GM10266 (cell line): Measurements from ENCODE around the gene C10orf67.

ENCODE experiments used
- DNase-seq: peaks from one replicate; pipeline ENCODE4 v3.0.0; 2012; ENCODE audit errors: extremely low spot score
- TF ChIP-seq, protein P1 (sequence below): IDR thresholded peaks from 2 replicates; pipeline ENCODE4 v1.5.1; 2012; ENCODE audit warnings: mild to moderate bottlenecking, low read depth; ENCODE audit not compliant: control insufficient read depth, insufficient read depth; ENCODE audit errors: missing control alignments

Gene C10orf67

DNA sequence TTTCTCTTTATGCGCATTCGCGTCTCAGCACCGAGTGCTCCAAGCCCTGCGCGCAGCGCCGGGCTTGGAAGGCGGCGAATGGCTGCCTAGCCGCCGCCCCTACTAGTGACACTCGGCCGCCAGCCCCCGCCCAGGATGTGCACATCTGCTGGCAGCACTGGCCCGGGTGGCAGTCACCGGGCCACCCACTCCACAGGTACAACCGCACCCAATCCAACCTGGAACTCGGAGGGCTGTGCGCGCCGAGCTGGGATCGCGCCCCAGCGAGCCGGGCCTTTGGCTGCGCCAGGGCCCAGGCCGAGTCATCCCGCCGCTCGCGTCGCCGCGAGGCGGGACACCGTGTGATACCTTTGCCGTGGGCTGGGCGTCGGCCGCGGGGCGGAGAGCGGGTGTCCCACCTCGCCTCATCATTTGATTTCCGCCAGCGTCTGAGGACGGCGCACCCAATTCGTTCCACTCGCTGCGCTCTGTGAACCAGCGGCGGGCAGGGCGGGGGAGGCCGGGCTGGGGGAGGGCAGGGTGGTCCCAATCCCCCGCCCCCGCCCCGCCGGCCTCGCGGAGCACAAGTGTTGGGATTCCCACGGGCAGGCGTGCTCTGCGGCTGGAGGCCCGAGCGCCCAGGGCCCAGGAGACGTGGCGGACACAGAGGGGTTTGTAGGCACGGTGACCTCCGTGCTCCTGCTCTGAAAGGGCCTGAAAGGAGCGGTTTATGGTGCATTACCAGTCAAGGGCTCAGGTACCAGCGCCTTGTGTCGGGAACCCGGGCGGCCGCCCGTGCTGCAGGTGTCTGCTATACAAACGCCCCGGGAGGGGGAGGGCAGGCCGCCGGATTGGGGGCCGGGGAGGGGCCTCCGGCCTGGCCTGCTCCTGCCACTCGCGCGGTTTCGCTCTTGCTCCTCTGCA, 170.3 kb downstream of the C10orf67 start:
- TF ChIP-seq, protein P1, sequence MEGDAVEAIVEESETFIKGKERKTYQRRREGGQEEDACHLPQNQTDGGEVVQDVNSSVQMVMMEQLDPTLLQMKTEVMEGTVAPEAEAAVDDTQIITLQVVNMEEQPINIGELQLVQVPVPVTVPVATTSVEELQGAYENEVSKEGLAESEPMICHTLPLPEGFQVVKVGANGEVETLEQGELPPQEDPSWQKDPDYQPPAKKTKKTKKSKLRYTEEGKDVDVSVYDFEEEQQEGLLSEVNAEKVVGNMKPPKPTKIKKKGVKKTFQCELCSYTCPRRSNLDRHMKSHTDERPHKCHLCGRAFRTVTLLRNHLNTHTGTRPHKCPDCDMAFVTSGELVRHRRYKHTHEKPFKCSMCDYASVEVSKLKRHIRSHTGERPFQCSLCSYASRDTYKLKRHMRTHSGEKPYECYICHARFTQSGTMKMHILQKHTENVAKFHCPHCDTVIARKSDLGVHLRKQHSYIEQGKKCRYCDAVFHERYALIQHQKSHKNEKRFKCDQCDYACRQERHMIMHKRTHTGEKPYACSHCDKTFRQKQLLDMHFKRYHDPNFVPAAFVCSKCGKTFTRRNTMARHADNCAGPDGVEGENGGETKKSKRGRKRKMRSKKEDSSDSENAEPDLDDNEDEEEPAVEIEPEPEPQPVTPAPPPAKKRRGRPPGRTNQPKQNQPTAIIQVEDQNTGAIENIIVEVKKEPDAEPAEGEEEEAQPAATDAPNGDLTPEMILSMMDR, result no peak
- no peak for DNase-seq

DNA sequence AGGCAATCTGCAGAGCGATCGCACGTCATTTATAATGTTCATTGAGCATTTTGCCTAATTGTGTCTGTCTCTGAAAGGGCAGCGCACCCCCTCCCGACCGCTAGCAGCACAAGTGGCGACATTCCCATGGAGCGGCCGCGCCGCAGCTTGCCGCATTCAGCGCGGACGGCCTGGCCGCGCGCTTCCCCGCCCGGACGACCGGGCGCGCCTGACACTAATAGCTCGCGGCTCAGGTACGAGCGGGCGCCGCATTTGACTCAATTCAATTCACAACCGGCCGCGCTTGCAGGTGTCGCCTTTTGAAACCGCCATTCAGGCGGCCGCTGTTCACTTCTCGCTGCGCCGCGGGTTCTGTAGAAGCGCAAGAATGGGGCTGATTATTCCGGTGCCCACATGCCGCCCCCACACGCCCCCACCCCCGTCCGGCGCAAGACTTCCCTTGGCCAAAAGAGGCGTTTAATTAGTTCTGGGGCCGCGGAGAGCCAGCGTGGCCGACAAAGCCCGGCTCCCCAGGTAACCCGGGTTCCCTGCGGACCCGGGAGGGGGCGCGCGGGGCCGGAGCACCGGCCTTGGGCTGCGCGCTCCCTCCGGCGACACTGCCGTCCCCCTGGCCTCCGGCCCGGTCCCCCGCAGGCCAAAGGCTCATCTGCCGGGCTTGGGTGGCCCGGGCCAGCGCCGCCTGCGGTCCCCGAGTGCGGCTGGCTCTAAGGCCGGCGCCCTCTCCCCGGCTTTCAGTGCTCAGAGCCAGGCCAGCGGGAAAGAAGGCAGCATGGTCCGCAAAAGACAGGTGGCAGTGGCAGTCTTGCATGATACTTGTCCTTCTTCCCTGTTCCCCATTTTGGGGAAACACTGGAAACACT, 171.2 kb downstream of the C10orf67 start:
- DNase-seq, result peak; percentile 34
- TF ChIP-seq, protein P1, result no peak

DNA sequence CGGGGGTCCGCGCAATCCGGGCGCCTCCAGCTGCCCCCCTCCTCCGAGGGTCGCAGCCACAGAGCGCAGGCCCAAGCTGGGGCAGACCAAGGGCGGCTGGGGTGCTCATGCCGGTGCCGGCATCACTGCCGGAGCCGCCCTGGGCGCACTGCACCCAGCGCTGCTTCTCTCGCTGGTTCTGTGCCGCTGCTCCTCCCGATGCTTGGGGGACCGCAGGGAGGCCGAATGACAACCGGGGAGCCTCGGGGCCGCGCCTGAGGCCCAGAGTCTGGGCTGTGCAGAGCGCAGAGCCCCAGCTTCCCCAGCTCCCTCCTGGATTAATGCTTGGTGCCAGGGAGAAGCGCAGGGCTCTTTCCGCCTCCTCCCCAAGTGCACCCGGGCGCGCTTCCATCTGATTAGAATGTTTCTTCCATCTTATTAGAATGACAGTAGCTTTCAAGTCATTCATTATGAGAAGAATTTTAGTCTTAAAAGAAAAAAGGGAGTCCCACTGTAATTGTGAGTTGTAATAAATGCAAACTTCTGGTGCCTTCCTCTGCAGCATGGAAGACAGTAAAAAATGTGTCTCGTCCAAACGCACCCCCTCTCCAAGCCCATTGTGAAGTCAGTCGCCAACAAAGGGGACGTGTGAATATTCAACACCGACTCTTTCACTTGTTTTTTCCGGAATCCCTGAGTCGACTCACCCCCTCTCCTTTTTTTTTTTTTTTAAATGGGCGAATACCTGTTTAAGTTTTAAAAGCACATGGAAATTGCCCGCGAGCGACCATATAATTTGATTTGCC, 172.0 kb downstream of the C10orf67 start:
- DNase-seq, result peak; percentile 26
- TF ChIP-seq, protein P1, result no peak

DNA sequence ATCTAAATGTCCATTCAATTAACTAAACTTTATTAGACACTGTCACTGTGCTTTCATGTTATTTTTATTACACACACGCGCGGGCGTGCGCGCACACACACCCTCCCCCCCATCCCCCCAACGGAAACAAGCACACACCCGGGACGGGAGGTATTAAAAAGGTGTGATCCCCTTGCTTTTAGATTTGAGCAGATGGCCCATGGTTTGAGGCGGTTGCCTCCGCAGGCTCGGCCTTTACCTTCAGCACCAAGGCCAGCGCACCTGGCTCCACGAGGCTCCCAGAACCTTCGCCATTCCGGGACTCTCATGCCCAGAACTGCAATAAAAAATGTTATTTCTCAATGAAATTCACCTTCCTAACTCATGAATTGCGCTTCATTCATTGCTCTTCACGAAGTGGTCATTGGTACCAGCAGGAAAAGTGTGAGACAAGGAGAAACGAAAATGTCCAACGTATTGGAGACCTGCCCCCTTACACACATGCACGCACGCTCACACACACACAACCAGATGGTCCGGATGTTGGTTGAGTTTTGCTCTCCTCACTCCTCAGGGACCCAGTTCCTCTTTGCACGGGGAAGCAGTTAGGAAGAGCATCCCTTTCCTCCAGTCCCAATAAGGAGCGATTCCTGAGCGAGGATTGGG, 173.2 kb downstream of the C10orf67 start:
- peak; percentile 48 for DNase-seq

DNA sequence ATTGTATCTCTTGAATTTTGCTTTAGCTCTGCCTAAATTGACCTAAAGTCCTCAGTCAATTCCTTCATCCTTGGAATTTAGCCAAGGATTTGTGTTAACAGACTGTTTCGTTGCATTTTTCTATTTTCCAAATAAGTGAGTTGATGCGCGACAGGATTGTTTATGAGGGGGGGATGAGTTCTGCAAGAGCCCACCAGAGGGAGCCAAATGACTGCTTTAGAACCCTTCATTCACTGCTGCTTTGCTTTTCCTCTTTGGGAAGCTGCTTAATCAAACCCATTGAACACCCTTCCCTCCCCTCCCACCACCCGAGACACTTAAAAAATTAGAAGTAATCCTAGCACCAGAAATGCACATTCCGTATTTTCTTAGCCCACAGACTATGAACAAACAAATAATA, 186.2 kb downstream of the C10orf67 start:
- peak; percentile 71 for DNase-seq
- TF ChIP-seq, protein P1, result peak; percentile 80

More for the DNA sequence above, 173.2 kb downstream of the C10orf67 start:
- TF ChIP-seq, protein P1, result no peak

DNA sequence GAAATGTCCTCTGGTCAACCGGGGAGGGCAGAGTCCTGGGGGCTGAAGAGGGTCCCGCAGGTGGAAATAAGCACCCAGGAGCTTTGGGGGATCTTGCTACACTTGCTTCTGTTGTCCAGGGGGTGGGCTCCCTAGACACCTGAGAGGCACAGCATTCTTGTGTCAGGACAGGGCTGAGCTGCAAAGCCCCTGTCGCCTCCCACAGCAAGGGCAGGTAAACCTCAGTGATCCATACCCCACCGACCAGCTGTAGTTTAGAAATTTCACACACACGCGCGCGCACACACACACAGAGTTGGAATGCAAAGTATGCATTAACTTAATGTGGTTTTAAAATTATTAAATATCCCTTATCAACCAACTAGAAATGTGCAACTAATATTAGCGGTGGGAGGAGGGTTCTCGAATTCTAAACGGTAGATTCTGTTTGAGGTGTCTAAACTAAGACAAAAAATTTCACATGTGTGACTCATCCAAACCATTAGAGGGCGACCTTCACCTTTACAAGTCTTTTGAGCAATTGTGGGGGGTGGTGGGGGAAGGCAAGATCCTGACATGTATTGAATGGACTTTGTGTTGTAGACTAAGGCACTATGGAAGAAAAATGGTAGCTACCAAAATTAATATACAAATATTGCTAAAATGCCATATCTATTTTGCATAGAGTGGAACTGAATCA, 186.8 kb downstream of the C10orf67 start:
- TF ChIP-seq, protein P1, result peak; percentile 55
- DNase-seq, result peak; percentile 62
